HT-29 (cell line): ENCODE measurements around the gene NALCN. TPM values are rescaled to one million over a fixed set of nuclear protein-coding genes. Genes with fewer than 3 reads are reported as not detected.
"Not testable (repeated sequence)": the region's sequence is repeated elsewhere in the genome, so short reads cannot be mapped to it uniquely, and the experiment has no call there.

Source experiments
- DNase-seq: peaks from one replicate; pipeline ENCODE4 v3.0.0-alpha.2; 2015; ENCODE audit warnings: low spot score
- total RNA-seq: library from RNA; depleted of rRNA; stranded (reverse); fragments of >200 nt; shearing (Covaris generic); gene quantifications from 2 replicates; pipeline ENCODE4 v1.2.3, GENCODE V29; 2014

The NALCN gene
- total RNA-seq, 1 experiment from 2014 or later, result not detected

- DNase-seq, result no peak
These were observed 74.8 kb downstream of the NALCN start for GRCh38 chr13:101341464-101341863.

DNA sequence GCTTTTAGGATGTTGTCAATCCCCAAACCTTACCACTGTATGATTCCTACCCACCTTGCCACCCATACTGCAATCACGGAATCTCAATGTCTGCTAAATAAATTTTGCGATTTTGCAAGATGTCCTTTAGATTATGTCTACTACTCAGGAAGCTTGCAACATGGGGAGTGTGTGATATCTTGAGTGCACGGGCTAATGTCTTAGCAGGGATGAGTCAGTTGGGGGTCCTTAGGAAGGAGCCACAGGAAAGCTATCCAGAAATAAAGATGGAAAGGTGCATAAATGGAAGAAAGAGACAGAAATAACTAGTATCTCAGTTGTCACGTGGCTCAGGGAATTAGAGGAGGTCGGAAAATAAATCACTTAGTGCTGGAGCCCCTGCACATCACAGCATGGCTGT lies 77.1 kb downstream of the NALCN start:
- no peak for DNase-seq

DNA sequence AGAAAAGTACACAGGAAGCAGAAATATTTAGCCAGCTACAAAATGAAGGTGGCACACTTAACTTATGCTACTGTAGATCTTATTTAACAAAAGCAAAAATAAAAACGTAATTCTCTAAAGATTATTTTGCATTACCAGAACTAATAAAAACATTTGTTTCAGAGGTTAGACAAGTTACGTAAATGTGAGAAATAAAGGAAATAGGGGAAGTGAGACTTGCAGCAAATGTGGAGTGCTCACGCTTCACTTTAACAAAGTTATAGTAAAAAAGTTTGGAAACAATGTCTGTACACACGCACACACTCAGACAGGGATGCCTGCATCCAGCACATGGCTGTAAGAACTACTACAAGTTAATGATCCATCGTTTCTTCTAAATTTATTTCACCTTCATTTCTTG lies 83.7 kb downstream of the NALCN start:
- DNase-seq, result no peak

DNA sequence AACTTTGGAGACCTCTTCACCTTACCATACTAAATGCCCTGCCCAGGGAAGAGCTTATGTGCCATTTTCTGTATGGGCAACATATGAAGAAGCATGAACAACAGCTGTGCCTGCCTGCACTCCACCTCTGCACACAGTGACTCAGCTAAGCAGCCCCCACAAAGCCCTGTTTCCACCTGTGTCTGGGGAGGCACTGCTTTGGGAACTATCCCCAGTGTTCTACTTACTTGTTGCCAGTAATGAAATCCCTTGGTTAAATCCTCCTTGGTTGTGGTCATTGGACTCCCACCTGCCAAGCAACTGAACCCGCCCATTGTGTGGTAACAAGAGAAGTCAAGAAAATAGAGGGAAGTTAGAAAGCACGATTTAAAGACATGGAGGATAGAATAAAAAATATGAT lies 84.6 kb downstream of the NALCN start:
- no peak for DNase-seq

DNA sequence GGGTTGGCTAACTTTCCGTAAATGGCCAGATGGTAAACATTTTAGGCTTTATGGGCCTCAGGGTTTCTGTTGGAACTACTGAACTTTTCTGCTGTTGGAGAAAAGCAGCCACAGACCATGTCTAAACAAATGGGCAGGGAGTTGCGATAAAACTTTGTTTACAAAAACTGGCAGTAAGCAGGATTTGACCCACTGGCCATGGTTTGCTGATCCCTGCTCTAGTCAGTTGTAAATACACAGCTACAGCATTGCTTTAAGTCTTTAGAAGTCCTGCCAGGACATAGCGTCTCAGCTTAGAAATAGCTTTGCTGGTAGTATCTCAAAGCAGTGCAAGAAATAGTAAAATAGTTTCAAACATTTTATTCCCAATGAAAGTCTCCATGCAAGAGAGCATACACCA lies 88.4 kb downstream of the NALCN start:
- no peak for DNase-seq

DNA sequence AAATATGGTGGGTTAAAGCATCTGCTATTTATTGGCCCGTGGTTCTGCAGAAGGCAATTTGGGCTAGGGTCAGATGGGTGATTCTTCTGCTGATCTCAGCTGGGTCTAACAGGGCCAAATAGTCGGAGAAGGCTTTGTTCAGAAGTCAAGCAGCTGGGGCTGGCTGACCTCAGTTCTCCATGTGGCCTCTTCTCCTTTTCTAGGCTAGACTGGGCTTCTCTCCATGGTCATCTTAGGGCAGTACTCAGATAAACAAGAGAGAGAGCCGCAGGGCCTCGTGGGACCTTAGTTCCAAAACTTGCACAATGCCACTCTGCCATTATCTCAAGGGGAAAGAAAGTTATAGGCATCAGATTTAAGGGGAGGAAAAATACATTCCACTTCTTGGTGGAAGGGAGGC lies 89.6 kb downstream of the NALCN start:
- no peak for DNase-seq

- no peak for DNase-seq
These were observed 90.9 kb downstream of the NALCN start for GRCh38 chr13:101325423-101325822.

GRCh38 chr13:101323601-101324000 lies 92.7 kb downstream of the NALCN start:
- no peak for DNase-seq

- no peak for DNase-seq
These were observed 98.3 kb downstream of the NALCN start for GRCh38 chr13:101317986-101318523.

GRCh38 chr13:101313479-101313878 lies 102.8 kb downstream of the NALCN start:
- not testable (repeated sequence) for DNase-seq

DNA sequence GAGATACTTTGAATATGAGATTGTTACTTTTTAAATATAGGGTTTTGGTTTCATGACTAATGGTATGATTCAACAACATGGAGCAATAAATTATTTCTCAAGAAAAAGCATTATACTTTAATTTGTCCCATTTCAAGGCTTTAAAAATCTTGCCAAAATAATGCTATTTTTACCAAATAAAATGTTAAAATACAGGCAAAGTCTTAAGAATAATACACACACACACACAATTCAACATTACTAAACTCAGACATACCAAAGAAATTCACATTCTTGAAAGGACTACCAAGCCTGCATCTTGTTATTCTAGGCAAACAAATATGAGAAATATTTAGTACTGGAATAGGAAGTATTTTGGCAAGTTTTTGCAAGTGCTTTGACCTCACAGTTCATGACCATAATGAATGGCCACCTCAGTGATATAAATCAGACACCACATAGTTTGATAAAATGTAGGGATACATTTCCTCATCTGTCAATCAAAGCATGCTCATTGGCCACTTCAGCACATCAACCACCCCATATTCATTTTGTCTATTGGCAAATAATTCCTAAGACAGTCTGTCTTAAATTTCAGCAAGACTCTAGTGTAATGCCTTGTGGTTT lies 107.2 kb downstream of the NALCN start:
- DNase-seq, result no peak

DNA sequence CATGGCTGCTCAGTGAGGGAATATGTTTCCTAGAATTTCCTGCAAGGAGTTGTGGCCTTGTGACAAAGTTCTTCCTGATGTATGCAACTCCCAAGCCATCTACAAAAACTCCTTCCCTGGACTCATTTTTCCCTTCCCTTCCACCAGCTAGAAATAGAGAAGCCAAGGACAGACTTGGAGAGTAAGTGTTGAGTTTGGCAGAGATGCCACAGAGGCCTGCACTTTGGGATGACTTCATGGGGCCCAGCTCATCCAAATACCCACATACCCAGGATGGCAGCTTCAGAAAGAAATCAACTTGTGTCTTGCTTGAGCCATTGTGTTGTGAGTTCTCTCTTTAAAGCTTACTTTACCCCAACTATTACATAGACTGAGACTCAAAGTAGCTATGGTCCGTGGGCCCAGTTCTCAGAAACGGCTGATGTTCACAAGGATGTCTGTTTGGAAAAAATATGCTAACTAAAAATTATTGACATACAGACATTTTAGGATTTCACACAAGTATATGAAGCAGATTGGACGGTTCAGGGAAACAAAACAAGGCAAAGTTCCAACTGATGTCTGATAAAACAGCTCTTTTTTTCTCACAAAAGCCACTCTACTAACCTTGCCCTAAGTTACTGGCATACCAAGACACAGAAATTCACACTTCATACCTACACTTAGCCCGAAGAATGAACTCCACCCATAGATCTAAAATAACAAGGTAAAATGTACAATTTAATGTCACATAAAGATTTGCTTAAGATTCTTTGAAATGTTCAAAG lies 107.9 kb downstream of the NALCN start:
- no peak for DNase-seq

DNA sequence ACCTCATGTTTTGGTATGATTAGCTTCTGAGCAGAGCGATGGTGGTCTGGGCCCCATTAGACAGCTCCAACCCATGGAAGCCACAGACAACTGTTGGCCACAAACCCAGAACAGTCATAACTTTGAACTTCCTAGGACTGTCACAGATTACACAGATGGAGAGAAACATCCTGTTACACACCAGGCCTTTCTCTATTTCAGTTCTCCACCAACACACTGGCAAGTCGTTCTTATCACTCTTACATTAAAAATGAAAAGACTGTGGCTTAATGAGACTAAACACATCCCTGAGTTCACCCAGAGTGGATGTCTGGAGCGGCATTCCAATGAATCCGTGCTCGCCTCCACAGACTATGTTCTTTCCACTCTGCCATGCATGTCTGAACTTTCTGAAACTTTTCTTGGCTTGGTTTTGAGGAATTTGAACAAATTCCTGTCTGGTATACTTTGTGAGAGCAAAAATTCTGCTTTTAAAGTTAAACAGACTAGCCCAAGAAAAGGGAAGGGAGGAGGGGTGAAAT lies 109.1 kb downstream of the NALCN start:
- DNase-seq, result no peak

DNA sequence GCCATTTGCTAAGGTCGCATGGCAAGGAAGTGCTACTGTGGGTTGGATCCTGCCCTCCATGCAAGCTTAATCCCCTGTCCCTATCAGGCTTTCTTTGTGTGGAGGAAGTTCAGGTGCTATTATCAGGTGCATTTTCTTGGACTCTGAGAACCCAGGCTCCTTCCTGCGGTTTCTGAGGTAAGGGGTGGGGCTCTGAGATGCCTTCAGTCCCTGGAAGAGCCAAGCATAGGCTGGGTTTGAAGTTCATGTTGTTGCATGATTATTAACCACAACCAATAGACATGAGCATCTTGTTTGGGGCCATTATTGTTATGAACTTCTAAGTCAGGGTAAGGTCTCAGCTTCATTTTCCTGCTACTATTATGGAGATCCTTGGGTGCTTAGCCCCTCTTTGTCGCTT lies 109.5 kb downstream of the NALCN start:
- DNase-seq, result no peak

DNA sequence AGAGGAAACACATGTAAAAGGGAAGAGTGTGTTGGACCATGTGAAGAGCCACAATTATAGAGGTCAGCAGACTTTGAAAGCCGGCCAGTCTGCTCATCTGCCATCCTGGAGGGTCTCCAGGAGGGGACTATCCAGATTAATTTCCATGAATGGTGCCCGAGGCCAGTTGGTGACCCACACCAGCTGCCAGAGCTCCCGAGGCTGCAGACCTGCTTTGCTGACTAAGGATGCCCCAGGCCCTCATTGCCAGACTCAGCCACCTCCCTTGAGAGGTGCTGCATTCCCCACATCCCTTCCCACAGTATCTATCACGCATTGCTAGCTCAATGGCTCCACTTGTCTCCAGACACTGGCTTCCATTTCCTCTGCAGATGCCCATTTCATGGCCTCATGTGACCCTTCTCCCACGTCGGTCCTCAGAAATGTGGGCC lies 110.3 kb downstream of the NALCN start:
- no peak for DNase-seq

- no peak for DNase-seq
These were observed 112.8 kb downstream of the NALCN start for GRCh38 chr13:101303521-101303920.

GRCh38 chr13:101301053-101301452 lies 115.3 kb downstream of the NALCN start:
- DNase-seq, result no peak

- DNase-seq, result no peak
These were observed 115.8 kb downstream of the NALCN start for GRCh38 chr13:101300531-101300930.

DNA sequence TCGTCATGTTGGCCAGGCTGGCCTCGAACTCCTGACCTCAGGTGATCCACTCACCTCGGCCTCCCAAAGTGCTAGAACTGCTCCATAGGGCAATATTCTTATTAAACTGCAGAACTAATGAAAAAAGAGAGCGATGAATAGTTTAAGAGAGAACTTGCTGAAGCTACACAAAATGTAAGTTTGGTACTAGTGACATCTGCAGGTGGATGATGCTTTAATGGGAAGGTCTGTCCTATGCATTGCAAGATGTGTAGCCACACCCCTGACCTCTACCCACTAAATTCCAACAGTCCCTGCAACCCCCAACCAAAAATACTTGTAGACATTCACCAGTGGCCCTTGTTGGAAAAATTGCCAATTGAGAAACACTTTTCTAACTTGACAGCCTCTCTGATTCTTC lies 117.8 kb downstream of the NALCN start:
- DNase-seq, result no peak

GRCh38 chr13:101297794-101298193 lies 118.5 kb downstream of the NALCN start:
- no peak for DNase-seq

DNA sequence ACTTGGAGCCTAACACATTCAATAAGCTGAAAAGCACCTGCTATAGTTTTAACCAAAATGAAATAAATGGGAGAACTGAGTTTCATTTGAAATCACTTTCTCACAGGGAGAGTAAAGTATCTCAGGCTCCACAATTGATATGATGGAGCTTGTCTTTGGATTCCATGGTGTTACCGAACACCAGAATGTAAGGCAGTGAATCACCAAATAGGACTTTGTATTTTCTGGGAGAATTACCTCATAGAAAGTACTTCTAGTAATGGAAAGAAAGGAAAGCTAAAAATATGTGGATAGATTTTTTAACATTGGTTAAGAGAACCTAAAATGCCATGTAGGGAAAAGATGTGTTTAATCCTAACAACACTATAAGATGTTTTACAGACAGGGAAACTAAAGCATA lies 123.6 kb downstream of the NALCN start:
- no peak for DNase-seq

- DNase-seq, result no peak
These were observed 124.4 kb downstream of the NALCN start for GRCh38 chr13:101291646-101292515.
